ENCODE results near the gene UBL5. TPM values are rescaled to one million over a fixed set of nuclear protein-coding genes. Genes with fewer than 3 reads are reported as not detected.
"Not testable (repeated sequence)": the region's sequence is repeated elsewhere in the genome, so short reads cannot be mapped to it uniquely, and the experiment has no call there.

UBL5 gene
- total RNA-seq, 1 donor from 2014 or later: 97.4 TPM

DNA sequence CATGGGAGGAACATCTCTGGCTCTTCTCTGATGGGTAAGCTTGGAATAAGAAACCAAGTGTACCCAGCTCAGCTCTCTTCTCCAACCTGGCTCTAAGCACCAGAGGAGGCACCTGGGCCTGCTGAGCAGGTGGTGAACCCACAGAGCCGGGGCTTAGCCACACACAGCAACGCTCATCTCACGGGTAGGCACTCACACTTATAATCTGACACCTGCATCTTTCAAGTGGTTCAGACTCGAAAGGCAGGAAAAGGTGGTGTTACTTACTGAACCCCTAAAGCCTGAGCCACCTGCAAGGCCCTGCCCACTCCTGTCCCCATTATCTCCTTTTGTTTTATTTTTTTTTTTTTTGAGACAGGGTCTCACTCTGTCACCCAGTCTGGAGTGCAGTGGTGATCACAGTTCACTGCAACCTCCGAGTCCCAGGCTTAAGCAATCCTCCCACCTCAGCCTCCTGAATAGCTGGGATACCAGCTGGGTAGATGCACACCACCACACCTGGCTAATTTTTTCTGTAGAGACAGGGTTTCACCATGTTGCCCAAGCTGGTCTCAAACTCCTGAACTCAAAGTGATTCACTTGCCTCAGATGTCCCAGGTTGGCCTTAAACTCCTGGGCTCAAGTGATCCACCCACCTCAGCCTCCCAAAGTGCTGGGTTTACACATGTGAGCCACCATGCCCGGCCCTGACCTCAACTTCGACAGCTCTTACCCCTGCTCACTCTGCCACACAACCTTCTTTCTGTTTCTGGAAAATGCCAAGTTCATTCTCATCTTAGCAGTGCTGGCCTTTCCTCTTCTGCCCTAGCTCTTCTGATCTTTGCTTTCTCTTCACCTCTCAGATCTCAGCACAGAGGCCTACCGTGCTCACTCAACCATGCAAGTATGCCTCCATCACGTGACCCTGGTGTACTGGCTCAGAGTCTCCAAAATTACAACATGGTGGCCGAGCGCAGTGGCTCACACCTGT is 18.6 kb upstream of the UBL5 start:
- no peak for FAIRE-seq
- peak in 1 of 2 donors; percentile 2 for DNase-seq (ENCODE audit: low spot score in 2 of 2)

GRCh38 chr19:9811139-9811538 is 16.6 kb upstream of the UBL5 start:
- no peak for DNase-seq (ENCODE audit: low spot score in 2 of 2)
- no peak for FAIRE-seq

GRCh38 chr19:9818175-9818733 is 9.5 kb upstream of the UBL5 start:
- FAIRE-seq: no peak
- DNase-seq (ENCODE audit: low spot score in 2 of 2): no peak

DNA sequence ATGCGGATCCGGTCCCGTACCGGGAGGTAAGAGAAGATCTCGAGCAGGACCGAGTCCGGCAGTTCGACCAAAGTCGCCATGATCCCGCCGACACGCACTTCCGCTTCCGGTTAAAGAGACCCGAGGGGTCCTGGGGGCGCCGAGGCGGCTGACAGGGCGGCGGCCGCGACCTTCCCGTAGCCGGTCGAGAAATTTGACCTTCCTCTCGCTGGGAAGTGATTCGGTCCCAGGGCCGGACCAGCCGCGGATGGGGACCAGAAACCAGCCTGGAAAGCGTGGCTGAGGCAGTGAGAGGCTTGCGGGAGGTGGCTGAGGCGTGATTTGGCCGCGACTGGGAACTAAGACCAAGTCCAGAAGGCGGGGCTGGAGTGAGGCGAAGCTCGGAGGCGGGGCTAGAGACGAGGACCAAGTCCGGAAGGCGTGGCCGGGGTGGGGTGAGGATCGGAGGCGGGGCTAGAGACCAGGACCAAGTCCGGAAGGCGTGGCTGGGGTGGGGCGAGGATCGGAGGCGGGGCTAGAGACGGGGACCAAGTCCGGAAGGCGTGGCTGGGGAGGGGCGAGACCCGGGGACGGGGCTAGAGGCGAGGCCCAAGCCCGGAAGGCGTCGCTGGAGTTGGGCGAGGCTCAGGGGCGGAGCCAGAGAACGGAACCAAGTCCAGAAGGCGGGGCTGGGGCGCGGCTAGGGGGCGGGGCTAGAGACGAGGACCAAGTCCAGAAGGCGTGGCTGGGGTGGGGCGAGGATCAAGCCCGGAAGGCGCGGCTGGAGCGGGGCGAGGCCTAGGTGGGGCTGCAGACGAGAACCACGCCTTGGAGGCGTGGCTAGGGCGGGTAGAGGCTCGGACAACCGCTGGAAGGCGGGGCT is 8.8 kb upstream of the UBL5 start, which contains the start of gene FBXL12:
TSS of gene FBXL12 (minus strand) at position 346 of the 862 bp plus-strand sequence. CDS start at position 80, 266 bp downstream.
- FAIRE-seq (peak; percentile 54), DNase-seq (ENCODE audit: low spot score in 2 of 2) (peak; percentile 91 to 95)

- FAIRE-seq: no peak
- no peak for DNase-seq (ENCODE audit: low spot score in 2 of 2)
These were observed 8.2 kb upstream of the UBL5 start for GRCh38 chr19:9819596-9819909.

- not testable (repeated sequence) for FAIRE-seq; DNase-seq (ENCODE audit: low spot score in 2 of 2)
These were observed 7.7 kb upstream of the UBL5 start for GRCh38 chr19:9820034-9820433.

DNA sequence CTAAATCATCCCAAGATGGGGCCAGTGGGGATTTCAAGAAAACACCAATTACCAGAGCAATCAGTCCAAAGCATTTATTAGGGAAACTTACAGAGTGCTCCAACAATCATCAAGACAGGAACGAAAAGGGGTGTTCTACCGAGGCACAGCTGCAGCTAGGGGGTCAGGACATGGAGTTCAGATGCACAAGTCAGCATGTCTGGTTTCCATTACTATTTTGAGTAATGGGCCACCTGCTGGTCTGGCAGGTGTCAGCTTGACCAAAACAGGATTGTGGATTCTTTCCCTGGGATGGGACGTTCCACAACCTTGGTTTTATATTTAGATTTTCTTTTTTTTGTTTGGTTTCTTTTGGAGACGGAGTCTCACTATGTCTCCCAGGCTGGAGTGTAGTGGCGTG is 3.9 kb upstream of the UBL5 start:
- FAIRE-seq (no peak), DNase-seq (ENCODE audit: low spot score in 2 of 2) (no peak)

DNA sequence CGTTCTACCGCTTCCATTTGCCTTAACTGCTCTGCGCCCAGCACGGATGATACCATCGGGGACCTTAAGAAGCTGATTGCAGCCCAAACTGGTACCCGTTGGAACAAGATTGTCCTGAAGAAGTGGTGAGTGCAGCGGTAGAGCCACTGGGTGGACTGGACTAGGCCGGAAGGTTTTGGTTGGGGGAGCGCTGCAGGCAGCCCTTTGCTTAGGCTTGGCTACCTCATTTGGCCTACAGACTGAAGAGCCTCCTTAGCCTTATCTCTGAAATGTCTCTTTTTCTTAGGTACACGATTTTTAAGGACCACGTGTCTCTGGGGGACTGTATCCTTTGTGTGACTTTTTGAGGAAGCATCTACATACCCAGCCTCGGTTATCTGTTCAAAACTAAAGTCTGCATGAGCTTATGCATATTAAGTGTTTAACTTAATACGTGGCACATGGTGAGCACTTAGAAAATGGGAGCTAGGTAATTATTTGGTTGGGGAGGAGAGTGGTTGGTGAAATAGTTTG is 889 bp downstream of the UBL5 start:
- no peak for DNase-seq (ENCODE audit: low spot score in 2 of 2)
- FAIRE-seq: no peak

DNA sequence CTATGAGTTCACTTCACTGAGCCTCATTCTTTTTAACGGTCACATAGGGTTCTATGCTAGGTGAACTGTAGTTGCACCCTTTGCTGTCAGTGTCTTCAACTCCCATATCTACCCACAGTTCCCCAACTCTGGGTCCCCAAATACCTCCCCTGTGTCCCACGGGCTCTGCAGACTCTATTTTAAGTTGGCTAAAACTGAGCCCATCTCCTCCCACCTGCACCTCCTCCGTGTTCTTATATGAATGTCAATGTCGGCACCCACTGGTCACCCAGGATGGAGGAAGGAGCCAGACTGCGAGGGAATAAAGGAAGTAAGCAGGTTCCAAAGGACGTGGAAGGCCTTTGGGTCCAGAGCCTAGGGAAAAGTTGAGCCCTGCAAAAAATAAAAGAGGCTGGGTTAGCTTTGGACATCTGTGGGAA is 6.6 kb downstream of the UBL5 start:
- FAIRE-seq: no peak
- no peak for DNase-seq (ENCODE audit: low spot score in 2 of 2)

- FAIRE-seq (no peak), DNase-seq (ENCODE audit: low spot score in 2 of 2) (peak; percentile 99)
These were observed 7.2 kb downstream of the UBL5 start, which contains the start of gene PIN1 for GRCh38 chr19:9834726-9835506. PIN1 (plus strand) TSS chr19:9835318; CDS start chr19:9835345, 27 bp downstream.

GRCh38 chr19:9835507-9835949 is 7.8 kb downstream of the UBL5 start:
- no peak for FAIRE-seq

GRCh38 chr19:9836021-9836420 is 8.3 kb downstream of the UBL5 start:
- FAIRE-seq (no peak), DNase-seq (ENCODE audit: low spot score in 2 of 2) (no peak)

More at GRCh38 chr19:9835507-9835949, 7.8 kb downstream of the UBL5 start:
- no peak for DNase-seq (ENCODE audit: low spot score in 2 of 2)

DNA sequence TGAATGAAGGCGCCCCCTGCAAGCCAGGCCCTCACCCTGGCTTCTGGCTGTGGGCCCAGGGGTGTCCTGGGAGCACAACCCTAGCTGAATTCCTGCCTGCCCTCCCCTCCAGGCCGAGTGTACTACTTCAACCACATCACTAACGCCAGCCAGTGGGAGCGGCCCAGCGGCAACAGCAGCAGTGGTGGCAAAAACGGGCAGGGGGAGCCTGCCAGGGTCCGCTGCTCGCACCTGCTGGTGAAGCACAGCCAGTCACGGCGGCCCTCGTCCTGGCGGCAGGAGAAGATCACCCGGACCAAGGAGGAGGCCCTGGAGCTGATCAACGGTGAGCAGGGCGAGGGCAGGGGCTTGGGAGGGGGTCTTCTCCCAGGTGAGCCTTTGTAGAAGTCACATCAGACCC is 10.6 kb downstream of the UBL5 start:
- FAIRE-seq (no peak), DNase-seq (ENCODE audit: low spot score in 2 of 2) (no peak)

- no peak for DNase-seq (ENCODE audit: low spot score in 2 of 2)
- no peak for FAIRE-seq
These were observed 11.7 kb downstream of the UBL5 start for GRCh38 chr19:9839415-9839814.

- no peak for FAIRE-seq
- no peak for DNase-seq (ENCODE audit: low spot score in 2 of 2)
These were observed 15.3 kb downstream of the UBL5 start for GRCh38 chr19:9842834-9843625.

- DNase-seq (ENCODE audit: low spot score in 2 of 2); FAIRE-seq: not testable (repeated sequence)
These were observed 16.0 kb downstream of the UBL5 start for GRCh38 chr19:9843626-9844273.

GRCh38 chr19:9847087-9847671 is 19.5 kb downstream of the UBL5 start:
- FAIRE-seq (no peak), DNase-seq (ENCODE audit: low spot score in 2 of 2) (peak in 1 of 2 donors; percentile 84)

- no peak for DNase-seq (ENCODE audit: low spot score in 2 of 2)
- no peak for FAIRE-seq
These were observed 20.3 kb downstream of the UBL5 start for GRCh38 chr19:9848060-9848459.

Data from frontal cortex (tissue), 4 donors.